Activated T-helper 17 cell treated with anti-CD3 and anti-CD28 coated beads, Interleukin-2, amount 50 U/mL, for 72 hours (primary cell): ENCODE results near the gene SPDYE2B. TPM values are rescaled to one million over a fixed set of nuclear protein-coding genes. Genes with fewer than 3 reads are reported as not detected.
"Not testable (repeated sequence)": the region's sequence is repeated elsewhere in the genome, so short reads cannot be mapped to it uniquely, and the experiment has no call there.

Source experiments
- ATAC-seq: fragments of 150-1000 bp; cut with Tn5 transposase; replicated peaks from 2 replicates; pipeline ENCODE4 v1.10.0; 2021; ENCODE audit warnings: mild to moderate bottlenecking, moderate library complexity
- H3K27ac Mint-ChIP-seq: one replicate; pipeline ENCODE4 v1.8.0; 2022; ENCODE audit warnings: mixed read lengths
- H3K27me3 Mint-ChIP-seq: one replicate; pipeline ENCODE4 v1.8.0; 2022; ENCODE audit warnings: mixed read lengths
- H3K36me3 Mint-ChIP-seq: one replicate; pipeline ENCODE4 v1.8.0; 2022; ENCODE audit warnings: low read depth, mild to moderate bottlenecking, mixed read lengths
- H3K4me1 Mint-ChIP-seq: one replicate; pipeline ENCODE4 v1.8.0; 2022; ENCODE audit warnings: mixed read lengths
- H3K4me3 Mint-ChIP-seq: one replicate; pipeline ENCODE4 v1.8.0; 2022; ENCODE audit warnings: mild to moderate bottlenecking, mixed read lengths
- H3K9me3 Mint-ChIP-seq: one replicate; pipeline ENCODE4 v1.8.0; 2022; ENCODE audit warnings: mixed read lengths
- total RNA-seq, 2 donors: library from RNA; stranded (reverse); gene quantifications; one replicate each; pipeline ENCODE4 v1.2.3, GENCODE V29; 2022

SPDYE2B gene
- total RNA-seq, 2 donors from 2014 or later, result not detected

- not testable (repeated sequence) for H3K9me3 Mint-ChIP-seq, H3K36me3 Mint-ChIP-seq, H3K4me1 Mint-ChIP-seq, H3K27ac Mint-ChIP-seq, H3K27me3 Mint-ChIP-seq, H3K4me3 Mint-ChIP-seq
- peak; percentile 56 for ATAC-seq
Observed at GRCh38 chr7:102675545-102675944, 25.4 kb downstream of the SPDYE2B start.

GRCh38 chr7:102680780-102681179, 30.7 kb downstream of the SPDYE2B start:
- not testable (repeated sequence) for ATAC-seq, H3K9me3 Mint-ChIP-seq

GRCh38 chr7:102682560-102682959, 32.4 kb downstream of the SPDYE2B start:
- not testable (repeated sequence) for H3K36me3 Mint-ChIP-seq, H3K4me3 Mint-ChIP-seq, H3K9me3 Mint-ChIP-seq, H3K4me1 Mint-ChIP-seq, H3K27me3 Mint-ChIP-seq, H3K27ac Mint-ChIP-seq, ATAC-seq

More at GRCh38 chr7:102680780-102681179, 30.7 kb downstream of the SPDYE2B start:
- not testable (repeated sequence) for H3K36me3 Mint-ChIP-seq, H3K4me3 Mint-ChIP-seq, H3K27me3 Mint-ChIP-seq, H3K27ac Mint-ChIP-seq, H3K4me1 Mint-ChIP-seq

- peak; percentile 90 for ATAC-seq
- not testable (repeated sequence) for H3K4me1 Mint-ChIP-seq, H3K27me3 Mint-ChIP-seq, H3K9me3 Mint-ChIP-seq, H3K27ac Mint-ChIP-seq, H3K4me3 Mint-ChIP-seq, H3K36me3 Mint-ChIP-seq
Observed at GRCh38 chr7:102688299-102689036, 38.3 kb downstream of the SPDYE2B start.

- not testable (repeated sequence) for H3K27ac Mint-ChIP-seq, H3K36me3 Mint-ChIP-seq, H3K27me3 Mint-ChIP-seq, H3K4me3 Mint-ChIP-seq, H3K4me1 Mint-ChIP-seq, H3K9me3 Mint-ChIP-seq
- ATAC-seq, result peak; percentile 74
Observed at GRCh38 chr7:102689436-102690282, 39.5 kb downstream of the SPDYE2B start.

- H3K4me3 Mint-ChIP-seq, result peak overlapping the region; percentile 28
- not testable (repeated sequence) for H3K27me3 Mint-ChIP-seq, H3K27ac Mint-ChIP-seq, H3K36me3 Mint-ChIP-seq, H3K4me1 Mint-ChIP-seq, H3K9me3 Mint-ChIP-seq, ATAC-seq
Observed at GRCh38 chr7:102690602-102691001, 40.5 kb downstream of the SPDYE2B start.

GRCh38 chr7:102694008-102694407, 43.9 kb downstream of the SPDYE2B start:
- H3K27ac Mint-ChIP-seq, H3K4me3 Mint-ChIP-seq, H3K4me1 Mint-ChIP-seq, H3K27me3 Mint-ChIP-seq, ATAC-seq, H3K9me3 Mint-ChIP-seq, H3K36me3 Mint-ChIP-seq: not testable (repeated sequence)

- not testable (repeated sequence) for H3K4me1 Mint-ChIP-seq, H3K9me3 Mint-ChIP-seq, H3K36me3 Mint-ChIP-seq, H3K27ac Mint-ChIP-seq, H3K4me3 Mint-ChIP-seq, ATAC-seq, H3K27me3 Mint-ChIP-seq
Observed at GRCh38 chr7:102695033-102695552, 45.0 kb downstream of the SPDYE2B start.

- ATAC-seq, H3K27ac Mint-ChIP-seq, H3K9me3 Mint-ChIP-seq, H3K4me1 Mint-ChIP-seq, H3K36me3 Mint-ChIP-seq, H3K4me3 Mint-ChIP-seq: not testable (repeated sequence)
- peaks cover 12% of the 10 kb centered on the region for H3K27me3 Mint-ChIP-seq
Observed at GRCh38 chr7:102696009-102696408, 45.9 kb downstream of the SPDYE2B start.

GRCh38 chr7:102697642-102698512, 47.8 kb downstream of the SPDYE2B start:
- H3K27me3 Mint-ChIP-seq, result peaks cover 12% of the 10 kb centered on the region
- not testable (repeated sequence) for H3K36me3 Mint-ChIP-seq, H3K27ac Mint-ChIP-seq, H3K9me3 Mint-ChIP-seq, H3K4me1 Mint-ChIP-seq, H3K4me3 Mint-ChIP-seq, ATAC-seq

GRCh38 chr7:102698962-102699750, 49.0 kb downstream of the SPDYE2B start:
- not testable (repeated sequence) for H3K4me3 Mint-ChIP-seq

More at GRCh38 chr7:102698962-102699750, 49.0 kb downstream of the SPDYE2B start:
- not testable (repeated sequence) for ATAC-seq, H3K4me1 Mint-ChIP-seq, H3K9me3 Mint-ChIP-seq, H3K27ac Mint-ChIP-seq, H3K36me3 Mint-ChIP-seq
- H3K27me3 Mint-ChIP-seq, result peaks cover 12% of the 10 kb centered on the region
